ENCODE results near the gene SLC6A20.

The SLC6A20 gene

DNA sequence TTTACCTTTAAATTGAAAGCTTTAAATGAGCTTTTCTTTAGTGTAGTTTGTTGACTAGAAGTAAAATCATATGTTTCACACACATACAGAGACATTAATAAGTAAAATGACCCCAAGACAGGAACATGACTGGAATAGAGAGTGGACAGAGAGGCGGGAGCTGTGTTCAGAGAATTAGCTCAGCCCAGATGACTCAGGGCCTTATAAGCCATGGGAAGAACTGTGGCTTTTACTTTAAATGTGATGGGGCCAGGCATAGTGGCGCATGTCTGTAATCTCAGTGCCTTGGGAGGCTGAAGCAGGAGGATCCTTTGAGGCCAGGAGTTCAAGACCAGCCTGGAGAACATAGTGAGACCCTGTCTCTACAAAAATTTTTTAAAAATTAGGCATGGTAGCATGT is 80.4 kb downstream of the SLC6A20 start:
- no peak for FAIRE-seq

GRCh38 chr3:45712434-45713110 is 83.8 kb downstream of the SLC6A20 start:
- FAIRE-seq, result no peak

GRCh38 chr3:45711931-45712330 is 84.4 kb downstream of the SLC6A20 start:
- FAIRE-seq, result no peak

GRCh38 chr3:45705839-45706808 is 90.2 kb downstream of the SLC6A20 start:
- no peak for FAIRE-seq
